Cardiac atrium fibroblast (primary cell): ENCODE measurements around the gene GLS2. TPM values are rescaled to one million over a fixed set of nuclear protein-coding genes. Genes with fewer than 3 reads are reported as not detected.

ENCODE experiments used
- total RNA-seq: library from RNA; depleted of rRNA; stranded (reverse); fragments of >200 nt; gene quantifications from 2 replicates; pipeline ENCODE4 v1.2.3, GENCODE V29; 2015

Gene GLS2
- not detected in 2 replicates for total RNA-seq

DNA sequence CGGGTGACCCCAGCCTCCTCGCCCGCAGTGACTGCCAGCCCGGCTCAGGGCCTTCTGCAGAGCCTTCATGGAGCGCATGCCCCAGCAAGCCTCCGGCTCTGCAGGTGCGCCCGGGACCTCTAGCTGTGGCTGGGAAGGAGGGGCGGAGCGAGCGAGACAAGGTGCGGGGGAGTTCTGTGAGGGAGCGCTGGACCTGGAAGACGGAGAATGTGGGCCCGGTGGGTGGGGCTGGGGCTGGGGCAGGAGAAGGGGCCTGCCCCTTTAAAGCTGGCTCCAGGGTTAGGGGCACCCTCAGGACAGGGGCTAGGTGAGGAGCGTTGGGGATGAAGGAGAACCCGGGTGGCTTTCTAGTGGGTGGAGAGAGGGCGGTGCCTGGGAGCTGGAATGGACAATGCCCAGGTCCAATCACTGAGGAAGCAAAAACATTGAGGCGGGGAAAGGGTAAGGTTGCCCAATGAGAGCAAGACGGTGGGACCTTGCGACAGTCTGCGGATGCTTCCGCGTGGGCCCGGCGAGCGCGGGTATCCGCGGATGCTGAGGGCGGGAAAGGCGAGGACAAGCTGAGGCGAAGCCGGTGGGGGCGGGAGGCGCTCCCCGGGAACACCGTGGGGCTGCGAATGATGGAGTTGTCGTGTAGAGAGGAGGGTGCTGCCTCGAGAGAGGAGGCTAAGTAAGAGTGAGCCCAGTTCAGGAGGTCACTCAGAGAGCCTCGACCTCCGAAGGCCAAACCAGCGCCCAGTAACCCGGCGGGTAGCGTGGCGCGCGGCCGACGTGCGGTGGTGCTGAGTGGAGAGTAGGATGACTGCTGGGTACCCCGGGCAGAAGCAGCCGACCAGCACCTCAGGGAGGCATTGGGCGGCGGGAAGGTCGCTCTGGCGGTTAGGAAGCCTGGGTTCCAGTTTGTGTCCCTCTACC is at the start of gene GLS2:
GLS2 (minus strand) TSS at position 121 of the 915 bp plus-strand sequence; CDS start at position 78, 43 bp downstream.

GRCh38 chr12:56521590-56522371 is 33.8 kb upstream of the GLS2 start, which contains the start of gene RBMS2:
TSS of gene RBMS2 (plus strand) at chr12:56521820. CDS start at chr12:56522024, 204 bp downstream.

GRCh38 chr12:56468216-56469006 is 19.6 kb downstream of the GLS2 start, which contains the start of gene SPRYD4:
TSS of gene SPRYD4 (plus strand) at chr12:56468578. CDS start at chr12:56468592, 14 bp downstream.

GRCh38 chr12:56454557-56454956 is 33.4 kb downstream of the GLS2 start, which contains the start of gene MIP:
TSS of gene MIP (minus strand) at chr12:56454657. CDS start at chr12:56454613, 44 bp downstream.

DNA sequence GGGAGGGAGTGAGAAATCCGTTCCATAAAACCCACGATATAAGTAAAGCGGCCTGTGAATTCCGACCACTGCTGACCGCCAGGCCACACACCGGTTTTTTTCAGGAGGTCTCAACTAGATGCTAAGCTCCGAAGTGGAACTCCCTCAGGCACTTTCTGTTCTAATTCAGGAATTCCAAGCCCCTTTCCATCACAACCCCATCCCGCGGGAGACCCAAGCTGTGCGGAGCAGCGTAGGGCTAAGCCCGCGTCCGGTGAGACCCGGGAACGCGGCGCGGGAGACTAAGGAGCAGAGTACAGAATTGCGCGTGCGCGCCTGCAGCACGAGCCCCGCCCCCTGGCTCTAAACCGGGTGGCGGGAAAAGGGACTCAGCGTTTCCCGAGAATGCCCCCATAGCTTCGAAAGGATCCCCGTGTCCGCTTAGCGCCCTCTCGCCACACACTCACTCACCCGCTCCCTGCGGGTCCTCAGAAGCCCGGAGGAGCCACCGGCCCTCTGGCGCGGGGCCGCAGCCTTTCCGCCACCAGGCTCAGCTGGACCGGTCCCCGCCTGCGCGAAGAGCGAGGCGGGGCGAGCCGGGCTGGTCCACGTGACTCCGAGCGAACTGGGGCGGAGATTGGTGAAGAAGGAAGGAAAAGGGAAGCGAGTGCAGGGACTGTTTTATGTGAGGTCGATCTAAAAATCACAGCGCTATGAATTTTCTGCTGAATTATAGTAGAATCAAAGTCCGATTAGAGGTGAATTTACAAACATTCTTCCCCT is 38.9 kb downstream of the GLS2 start, which contains the start of gene TIMELESS:
TIMELESS (minus strand) TSS at position 567 of the 762 bp plus-strand sequence. CDS start 15,256 bp downstream, outside the sequence.

Other genes with a start within 250 kb of the GLS2 start
- 28.3 and 41.0 TPM in 2 replicates for gene ANKRD52, start 229.8 kb downstream of the GLS2 start, total RNA-seq
- gene COQ10A, start 221.2 kb downstream of the GLS2 start, total RNA-seq: 5.6 and 7.3 TPM in 2 replicates
- gene CS, start 187.8 kb downstream of the GLS2 start, total RNA-seq: 71.7 and 119 TPM in 2 replicates
- gene CNPY2, start 172.2 kb downstream of the GLS2 start, total RNA-seq: 114 and 138 TPM in 2 replicates
- 10.4 and 17.1 TPM in 2 replicates for gene PAN2, start 154.2 kb downstream of the GLS2 start, total RNA-seq
- 1.6 TPM in 1 of 2 replicates, not detected in the other for gene IL23A, start 149.3 kb downstream of the GLS2 start, total RNA-seq
- 62.2 and 62.5 TPM in 2 replicates for gene STAT2, start 128.1 kb downstream of the GLS2 start, total RNA-seq
- gene APOF, start 125.3 kb downstream of the GLS2 start, total RNA-seq: not detected in 2 replicates
- gene TIMELESS, start 38.7 kb downstream of the GLS2 start, total RNA-seq: 4.2 and 4.4 TPM in 2 replicates
- not detected in 2 replicates for gene MIP, start 33.5 kb downstream of the GLS2 start, total RNA-seq
- 1.5 and 2.2 TPM in 2 replicates for gene SPRYD4, start 19.6 kb downstream of the GLS2 start, total RNA-seq
- 14.9 and 15.3 TPM in 2 replicates for gene RBMS2, start 33.7 kb upstream of the GLS2 start, total RNA-seq
- 16.6 and 25.3 TPM in 2 replicates for gene BAZ2A, start 142.2 kb upstream of the GLS2 start, total RNA-seq
- 446 and 462 TPM in 2 replicates for gene ATP5F1B, start 157.8 kb upstream of the GLS2 start, total RNA-seq
- 51.6 and 57.3 TPM in 2 replicates for gene PTGES3, start 200.1 kb upstream of the GLS2 start, total RNA-seq
- 957 and 1,036 TPM in 2 replicates for gene NACA, start 237.1 kb upstream of the GLS2 start, total RNA-seq